Activated CD4-positive, CD25-positive, alpha-beta regulatory T cell treated with anti-CD3 and anti-CD28 coated beads, Interleukin-2, amount 50 U/mL, for 72 hours (primary cell): Measurements from ENCODE around the gene PTX4.

Source experiments
- DNase-seq: peaks from one replicate; pipeline ENCODE4 v3.0.0; 2021

The PTX4 gene

GRCh38 chr16:1523581-1524245 is 35.0 kb upstream of the PTX4 start:
- DNase-seq, result no peak

- DNase-seq, result no peak
These were observed 31.7 kb upstream of the PTX4 start for GRCh38 chr16:1520461-1520860.

- no peak for DNase-seq
These were observed 31.1 kb upstream of the PTX4 start for GRCh38 chr16:1519831-1520230.

- no peak for DNase-seq
These were observed 29.9 kb upstream of the PTX4 start for GRCh38 chr16:1518626-1519135.

- no peak for DNase-seq
These were observed 25.8 kb upstream of the PTX4 start for GRCh38 chr16:1514507-1514906.

GRCh38 chr16:1512774-1513173 is 24.0 kb upstream of the PTX4 start:
- DNase-seq, result no peak

GRCh38 chr16:1511662-1512569 is 23.2 kb upstream of the PTX4 start:
- no peak for DNase-seq

GRCh38 chr16:1510941-1511351 is 22.2 kb upstream of the PTX4 start:
- DNase-seq, result no peak

- no peak for DNase-seq
These were observed 21.5 kb upstream of the PTX4 start for GRCh38 chr16:1510272-1510671.

- DNase-seq, result no peak
These were observed 20.8 kb upstream of the PTX4 start for GRCh38 chr16:1509307-1510221.

GRCh38 chr16:1508494-1509187 is 19.9 kb upstream of the PTX4 start:
- DNase-seq, result no peak

- no peak for DNase-seq
These were observed 17.9 kb upstream of the PTX4 start for GRCh38 chr16:1506494-1507213.

- DNase-seq, result no peak
These were observed 17.2 kb upstream of the PTX4 start for GRCh38 chr16:1505912-1506311.

- no peak for DNase-seq
These were observed 16.5 kb upstream of the PTX4 start for GRCh38 chr16:1505073-1505844.

- DNase-seq, result no peak
These were observed 14.6 kb upstream of the PTX4 start for GRCh38 chr16:1503110-1503955.

GRCh38 chr16:1502092-1503004 is 13.6 kb upstream of the PTX4 start:
- DNase-seq, result no peak

- no peak for DNase-seq
These were observed 12.9 kb upstream of the PTX4 start for GRCh38 chr16:1501630-1502029.

- no peak for DNase-seq
These were observed 11.9 kb upstream of the PTX4 start for GRCh38 chr16:1500465-1501150.
